NOMO-1 (cell line): Measurements from ENCODE around the gene C8B.

ENCODE experiments used
- DNase-seq, 2 experiments: peaks; one replicate each; lab custom pipeline; 2025; ENCODE audit not compliant: unreplicated experiment in 2 of 2; lab: John Stamatoyannopoulos, UW

C8B gene

DNA sequence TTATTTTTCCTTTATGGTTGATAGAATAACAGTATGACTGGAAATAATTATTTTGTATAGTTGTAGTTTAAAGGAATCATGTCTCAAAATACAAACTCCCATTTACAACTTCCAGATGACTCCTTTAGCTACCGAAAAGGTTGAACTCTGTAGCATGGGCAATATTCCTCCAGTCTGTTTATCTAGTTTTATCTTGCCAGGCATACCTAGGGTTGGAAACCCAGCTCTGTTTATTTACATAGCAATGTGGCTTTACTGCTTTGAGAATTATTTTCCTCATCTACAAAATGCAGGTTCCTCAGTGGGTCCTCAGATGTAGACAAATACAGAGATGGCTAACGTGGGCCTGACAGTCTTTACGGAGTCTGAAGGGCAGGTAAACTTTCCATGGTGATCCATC lies 60.1 kb downstream of the C8B start:
- no peak for DNase-seq

GRCh38 chr1:56904663-56905397 lies 61.0 kb downstream of the C8B start:
- DNase-seq, result no peak

DNA sequence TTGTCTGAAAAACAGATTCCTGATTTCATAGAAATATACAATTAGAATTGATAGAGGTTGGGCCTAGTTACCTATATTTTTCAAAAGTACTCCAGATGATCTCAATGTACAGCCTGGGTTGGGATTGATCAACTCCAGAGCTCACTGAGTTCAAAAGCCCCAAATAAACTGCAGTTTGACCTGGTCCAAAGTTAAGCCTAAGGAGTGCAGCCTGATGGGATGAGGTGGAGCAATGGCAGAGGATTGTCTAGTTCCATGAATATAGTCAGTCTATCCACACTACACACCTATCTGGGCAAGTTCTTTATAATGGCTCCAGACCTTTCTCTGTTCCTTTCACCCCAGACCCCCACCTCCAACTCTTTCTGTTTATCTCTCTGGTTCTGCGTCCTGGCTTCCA lies 62.0 kb downstream of the C8B start:
- no peak for DNase-seq

- peak; percentile 26 to 72 for DNase-seq
Measured at GRCh38 chr1:56901716-56902115, 64.1 kb downstream of the C8B start.

GRCh38 chr1:56898879-56899278 lies 66.9 kb downstream of the C8B start:
- no peak for DNase-seq

- DNase-seq, result no peak
Measured at GRCh38 chr1:56898005-56898373, 67.8 kb downstream of the C8B start.

GRCh38 chr1:56897150-56898004 lies 68.4 kb downstream of the C8B start:
- no peak for DNase-seq

- DNase-seq, result no peak
Measured at GRCh38 chr1:56894014-56894413, 71.8 kb downstream of the C8B start.

- DNase-seq, result no peak
Measured at GRCh38 chr1:56890229-56890628, 75.6 kb downstream of the C8B start.

DNA sequence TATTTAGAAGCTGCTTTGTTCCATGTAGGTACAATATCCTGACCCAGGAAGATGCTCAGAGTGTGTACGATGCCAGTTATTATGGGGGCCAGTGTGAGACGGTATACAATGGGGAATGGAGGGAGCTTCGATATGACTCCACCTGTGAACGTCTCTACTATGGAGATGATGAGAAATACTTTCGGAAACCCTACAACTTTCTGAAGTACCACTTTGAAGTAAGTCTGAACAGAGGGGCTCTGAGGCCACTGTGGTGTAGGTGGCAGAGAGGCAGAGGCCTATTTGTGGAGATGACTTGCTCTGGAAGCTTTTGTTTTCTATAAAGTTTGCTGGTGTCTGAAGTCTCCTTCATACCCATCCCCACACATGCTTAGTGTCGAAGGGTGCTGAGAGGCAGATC lies 84.4 kb downstream of the C8B start:
- no peak for DNase-seq

- DNase-seq, result no peak
Measured at GRCh38 chr1:56880774-56881173, 85.0 kb downstream of the C8B start.
